Mucosa of rectum (tissue), 2 donors: ENCODE measurements around the gene PLCH1.

Source experiments
- H3K27ac ChIP-seq, 2 donors: one replicate each; pipeline ENCODE4 v1.7.0; 2013; ENCODE audit warnings: inconsistent platforms in 2 of 2, low read depth in 2 of 2, low read length in 2 of 2
- H3K27me3 ChIP-seq, 2 donors: one replicate each; pipeline ENCODE4 v1.7.0; 2013; ENCODE audit warnings: low read length in 2 of 2; ENCODE audit not compliant: control insufficient read depth in 2 of 2, insufficient read depth in 2 of 2
- H3K36me3 ChIP-seq, 2 donors: one replicate each; pipeline ENCODE4 v1.7.0; 2013; ENCODE audit warnings: low read length in 2 of 2; ENCODE audit not compliant: control insufficient read depth in 2 of 2, insufficient read depth in 2 of 2
- H3K4me1 ChIP-seq, 2 donors: one replicate each; pipeline ENCODE4 v1.7.0; 2013; ENCODE audit warnings: low read length in 2 of 2, mild to moderate bottlenecking in 1 of 2; ENCODE audit not compliant: control insufficient read depth in 2 of 2, insufficient read depth in 2 of 2
- H3K4me3 ChIP-seq, 2 donors: one replicate each; pipeline ENCODE4 v1.7.0; 2013; ENCODE audit warnings: low read length in 2 of 2
- H3K9ac ChIP-seq, 2 donors: one replicate each; pipeline ENCODE4 v1.7.0; 2013; ENCODE audit warnings: low read length in 2 of 2, low read depth in 1 of 2, mild to moderate bottlenecking in 1 of 2
- H3K9me3 ChIP-seq, 2 donors: one replicate each; pipeline ENCODE4 v1.7.0; 2013; ENCODE audit warnings: low read length in 2 of 2; ENCODE audit not compliant: control insufficient read depth in 2 of 2
- donor health status: healthy.
- donor health status: Normal muscosa, but diverticular disease.

The PLCH1 gene, protein sequence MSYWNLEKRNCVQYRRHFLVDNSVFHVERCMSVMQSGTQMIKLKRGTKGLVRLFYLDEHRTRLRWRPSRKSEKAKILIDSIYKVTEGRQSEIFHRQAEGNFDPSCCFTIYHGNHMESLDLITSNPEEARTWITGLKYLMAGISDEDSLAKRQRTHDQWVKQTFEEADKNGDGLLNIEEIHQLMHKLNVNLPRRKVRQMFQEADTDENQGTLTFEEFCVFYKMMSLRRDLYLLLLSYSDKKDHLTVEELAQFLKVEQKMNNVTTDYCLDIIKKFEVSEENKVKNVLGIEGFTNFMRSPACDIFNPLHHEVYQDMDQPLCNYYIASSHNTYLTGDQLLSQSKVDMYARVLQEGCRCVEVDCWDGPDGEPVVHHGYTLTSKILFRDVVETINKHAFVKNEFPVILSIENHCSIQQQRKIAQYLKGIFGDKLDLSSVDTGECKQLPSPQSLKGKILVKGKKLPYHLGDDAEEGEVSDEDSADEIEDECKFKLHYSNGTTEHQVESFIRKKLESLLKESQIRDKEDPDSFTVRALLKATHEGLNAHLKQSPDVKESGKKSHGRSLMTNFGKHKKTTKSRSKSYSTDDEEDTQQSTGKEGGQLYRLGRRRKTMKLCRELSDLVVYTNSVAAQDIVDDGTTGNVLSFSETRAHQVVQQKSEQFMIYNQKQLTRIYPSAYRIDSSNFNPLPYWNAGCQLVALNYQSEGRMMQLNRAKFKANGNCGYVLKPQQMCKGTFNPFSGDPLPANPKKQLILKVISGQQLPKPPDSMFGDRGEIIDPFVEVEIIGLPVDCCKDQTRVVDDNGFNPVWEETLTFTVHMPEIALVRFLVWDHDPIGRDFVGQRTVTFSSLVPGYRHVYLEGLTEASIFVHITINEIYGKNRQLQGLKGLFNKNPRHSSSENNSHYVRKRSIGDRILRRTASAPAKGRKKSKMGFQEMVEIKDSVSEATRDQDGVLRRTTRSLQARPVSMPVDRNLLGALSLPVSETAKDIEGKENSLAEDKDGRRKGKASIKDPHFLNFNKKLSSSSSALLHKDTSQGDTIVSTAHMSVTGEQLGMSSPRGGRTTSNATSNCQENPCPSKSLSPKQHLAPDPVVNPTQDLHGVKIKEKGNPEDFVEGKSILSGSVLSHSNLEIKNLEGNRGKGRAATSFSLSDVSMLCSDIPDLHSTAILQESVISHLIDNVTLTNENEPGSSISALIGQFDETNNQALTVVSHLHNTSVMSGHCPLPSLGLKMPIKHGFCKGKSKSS (N-terminal part only)

DNA sequence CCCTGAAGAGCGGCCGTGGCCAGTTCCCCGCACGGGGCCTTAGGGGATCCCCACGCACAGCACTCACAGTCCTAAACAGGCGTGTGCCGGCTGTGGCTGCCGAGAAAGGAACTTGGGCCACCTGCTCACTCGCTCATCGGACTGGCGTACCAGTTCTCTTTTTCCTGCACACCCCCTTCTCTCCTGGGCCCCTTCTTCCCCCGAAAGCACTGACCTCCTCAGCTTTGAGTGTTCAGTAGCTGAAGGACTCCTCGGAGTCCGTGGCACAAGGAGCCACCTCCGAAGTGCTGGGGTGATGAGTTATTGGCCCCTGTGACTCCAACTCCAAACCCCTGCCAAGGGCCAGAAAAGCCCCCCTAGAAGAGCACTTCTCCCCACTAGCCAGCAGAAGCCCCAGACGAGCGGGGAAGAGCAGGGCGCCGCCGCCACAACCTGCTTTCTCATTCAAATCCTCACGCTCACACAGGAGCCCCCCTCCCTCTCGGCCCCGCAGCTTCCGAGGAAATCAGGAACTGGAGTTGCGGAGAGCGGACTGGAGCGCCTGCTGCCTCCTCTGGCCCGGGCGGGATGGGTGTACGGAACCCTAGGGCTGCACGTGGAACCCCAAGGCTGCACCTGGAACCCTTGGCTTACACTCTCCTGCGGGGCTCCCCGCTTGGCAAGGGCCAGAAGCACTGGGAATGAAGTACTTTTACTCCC, at the start of gene PLCH1:
Gene PLCH1 (minus strand): TSS at position 446 of the 699 bp plus-strand sequence. CDS start 40,847 bp downstream, outside the sequence.
- Histone ChIP-seq H3K4me3 (peak within 1 kb of the TSS; percentile 91 to 95), H3K9me3 (no peaks in the 10 kb centered on the region), H3K27me3 (no peaks in the 10 kb centered on the region), H3K4me1 (peaks cover 3% of the 10 kb centered on the region in 2 donors), H3K27ac (peak within 1 kb of the TSS; percentile 8 to 68), H3K36me3 (no peaks in the 10 kb centered on the region), H3K9ac (peak within 1 kb of the TSS; percentile 77 to 79)

GRCh38 chr3:155792532-155792931, 47.7 kb upstream of the PLCH1 start:
- Histone ChIP-seq H3K27ac (no peak overlapping the region), H3K4me1 (no peaks in the 10 kb centered on the region)

GRCh38 chr3:155791190-155791589, 46.3 kb upstream of the PLCH1 start:
- Histone ChIP-seq H3K9ac (no peak overlapping the region), H3K4me1 (no peaks in the 10 kb centered on the region), H3K27me3 (no peaks in the 10 kb centered on the region), H3K27ac (no peak overlapping the region), H3K4me3 (no peak overlapping the region), H3K9me3 (no peaks in the 10 kb centered on the region), H3K36me3 (no peaks in the 10 kb centered on the region)

More at GRCh38 chr3:155792532-155792931, 47.7 kb upstream of the PLCH1 start:
- H3K9me3 ChIP-seq = no peaks in the 10 kb centered on the region
- no peaks in the 10 kb centered on the region for H3K27me3 ChIP-seq
- H3K36me3 ChIP-seq = no peaks in the 10 kb centered on the region
- no peak overlapping the region for H3K9ac ChIP-seq
- no peak overlapping the region for H3K4me3 ChIP-seq

DNA sequence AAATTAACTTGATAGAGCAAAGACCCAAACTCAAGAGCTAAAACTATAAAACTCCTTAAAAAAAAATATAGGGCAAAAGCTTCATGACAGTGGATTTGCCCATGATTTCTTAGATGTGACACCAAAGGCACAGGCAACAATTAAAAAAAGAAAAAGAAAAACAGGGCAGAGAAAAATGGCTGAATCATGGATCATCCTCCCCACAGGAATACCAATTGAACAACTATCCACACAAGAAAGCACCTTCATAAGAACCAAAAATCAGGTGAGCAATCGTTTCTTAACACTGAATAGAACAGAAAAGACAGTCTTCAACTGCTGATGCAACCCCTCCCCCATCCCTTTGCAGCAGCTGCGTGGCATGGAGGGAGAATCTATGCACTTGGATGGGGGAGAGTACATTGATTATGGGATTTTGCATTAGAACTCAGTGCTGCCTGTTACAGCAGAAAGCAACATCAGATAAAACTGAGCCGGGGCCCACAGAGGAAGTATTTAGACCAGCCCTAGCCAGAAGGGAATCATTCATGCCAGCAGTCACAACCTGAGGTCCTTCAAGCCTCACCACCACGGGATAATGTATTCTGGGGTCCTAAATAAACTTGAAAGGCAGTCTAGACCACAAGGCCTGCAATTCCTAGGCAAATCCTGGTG, 45.5 kb upstream of the PLCH1 start:
- H3K27ac ChIP-seq = no peak overlapping the region
- no peak overlapping the region for H3K9ac ChIP-seq
- no peaks in the 10 kb centered on the region for H3K9me3 ChIP-seq
- no peaks in the 10 kb centered on the region for H3K27me3 ChIP-seq
- no peaks in the 10 kb centered on the region for H3K36me3 ChIP-seq
- H3K4me3 ChIP-seq = no peak overlapping the region
- no peaks in the 10 kb centered on the region for H3K4me1 ChIP-seq

DNA sequence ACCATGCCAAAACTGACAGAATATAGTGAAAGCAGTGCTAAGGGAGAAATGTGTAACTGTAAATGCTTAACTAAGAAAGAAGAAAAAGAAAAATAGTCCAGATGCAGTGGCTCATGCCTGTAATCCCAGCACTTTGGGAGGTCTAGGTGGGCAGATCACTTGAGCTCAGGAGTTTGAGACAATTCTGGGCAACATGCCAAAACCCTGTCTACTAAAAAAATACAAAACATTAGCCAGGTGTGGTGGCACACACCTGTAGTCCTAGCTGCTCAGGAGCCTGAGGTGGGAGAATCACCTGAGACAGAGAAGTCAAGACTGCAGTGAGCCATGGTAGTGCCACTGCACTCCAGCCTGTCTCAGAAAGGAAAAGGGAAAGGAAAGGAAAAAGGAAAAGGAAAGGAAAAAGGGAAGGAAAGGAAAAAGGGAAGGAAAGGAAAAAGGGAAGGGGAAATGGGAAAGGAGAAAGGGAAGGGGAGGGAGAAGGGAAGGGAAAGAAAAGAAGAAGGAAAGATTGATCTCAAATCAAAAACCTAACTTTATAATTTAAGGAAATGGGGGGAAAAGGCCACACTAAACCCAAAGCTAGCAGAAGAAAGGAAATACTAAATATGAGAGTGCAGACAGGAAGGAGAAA, 40.9 kb upstream of the PLCH1 start:
- no peaks in the 10 kb centered on the region for H3K36me3 ChIP-seq
- no peak overlapping the region for H3K9ac ChIP-seq
- no peak overlapping the region for H3K27ac ChIP-seq
- no peaks in the 10 kb centered on the region for H3K4me1 ChIP-seq
- no peaks in the 10 kb centered on the region for H3K9me3 ChIP-seq
- H3K27me3 ChIP-seq = no peaks in the 10 kb centered on the region
- H3K4me3 ChIP-seq = no peak overlapping the region

DNA sequence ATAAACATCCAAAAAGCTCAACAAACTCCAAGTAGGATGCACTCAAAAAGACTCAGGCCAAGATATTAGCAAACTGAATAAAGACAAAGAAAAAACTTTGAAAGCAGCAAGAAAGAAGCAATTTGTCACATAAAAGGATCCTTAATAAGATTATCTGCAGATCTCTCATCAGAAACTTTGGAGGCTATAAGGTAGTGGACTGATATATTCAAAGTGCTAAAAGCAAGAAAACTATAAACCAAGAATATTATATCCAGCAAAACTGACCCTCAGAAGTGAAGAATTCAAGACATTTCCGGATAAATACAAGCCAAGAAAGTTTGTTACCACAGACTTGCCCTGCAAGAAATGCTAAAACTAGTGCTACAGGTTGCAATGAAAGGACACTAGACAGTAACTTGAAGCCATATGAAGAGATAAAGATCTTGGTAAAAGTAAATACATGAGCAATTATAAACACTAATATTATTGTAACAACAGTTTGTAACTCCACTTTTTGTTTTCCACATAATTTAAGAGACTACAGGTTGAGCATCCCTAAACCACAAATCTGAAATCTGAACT, 37.6 kb upstream of the PLCH1 start:
- H3K9me3 ChIP-seq = no peaks in the 10 kb centered on the region
- H3K27ac ChIP-seq = no peak overlapping the region
- H3K4me1 ChIP-seq = no peaks in the 10 kb centered on the region
- no peaks in the 10 kb centered on the region for H3K36me3 ChIP-seq
- no peak overlapping the region for H3K4me3 ChIP-seq
- no peak overlapping the region for H3K9ac ChIP-seq
- no peaks in the 10 kb centered on the region for H3K27me3 ChIP-seq

DNA sequence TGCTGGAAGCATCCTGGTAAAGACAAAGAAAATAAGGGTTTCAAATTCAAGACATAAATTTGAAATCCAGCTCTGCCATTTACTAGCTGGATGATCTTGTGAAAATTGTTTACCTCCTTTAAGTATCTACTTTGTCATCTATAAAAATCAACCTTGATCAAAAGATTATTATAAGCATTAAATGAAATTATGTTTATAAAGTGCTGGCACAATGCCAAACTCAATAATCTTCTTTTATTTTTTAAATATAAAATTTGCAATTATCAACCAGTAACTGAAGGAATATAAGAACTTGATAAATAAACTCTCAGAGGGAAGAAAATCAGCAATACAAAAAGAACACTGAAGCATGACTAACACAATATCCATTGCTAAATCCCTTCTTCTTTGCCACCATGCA, 35.4 kb upstream of the PLCH1 start:
- H3K27ac ChIP-seq = no peak overlapping the region
- H3K9me3 ChIP-seq = no peaks in the 10 kb centered on the region
- H3K4me3 ChIP-seq = no peak overlapping the region
- H3K9ac ChIP-seq = no peak overlapping the region
- no peaks in the 10 kb centered on the region for H3K27me3 ChIP-seq
- H3K4me1 ChIP-seq = no peaks in the 10 kb centered on the region
- H3K36me3 ChIP-seq = no peaks in the 10 kb centered on the region

DNA sequence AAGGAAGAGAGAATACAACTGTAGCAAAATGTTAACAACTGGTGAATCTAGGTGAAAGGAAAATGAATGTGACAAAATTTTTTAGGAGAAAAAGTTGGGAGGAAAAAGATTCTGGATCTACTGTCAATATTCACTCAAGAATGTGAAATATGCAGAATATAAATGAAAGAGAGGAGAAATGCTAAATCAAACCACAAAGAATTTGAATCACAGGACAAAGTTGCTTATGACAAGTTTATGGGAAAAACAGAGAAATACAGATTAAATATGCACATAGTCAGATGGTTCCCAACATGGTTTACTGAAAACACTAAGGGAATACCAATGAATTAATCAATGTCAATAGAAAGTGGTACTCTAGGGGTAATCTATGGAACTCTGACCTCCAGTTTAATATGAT, 33.6 kb upstream of the PLCH1 start:
- H3K36me3 ChIP-seq = no peaks in the 10 kb centered on the region

More for the DNA sequence above, 33.6 kb upstream of the PLCH1 start:
- Histone ChIP-seq H3K9ac (no peak overlapping the region), H3K4me3 (no peak overlapping the region), H3K9me3 (no peaks in the 10 kb centered on the region), H3K27me3 (no peaks in the 10 kb centered on the region), H3K27ac (no peak overlapping the region), H3K4me1 (no peaks in the 10 kb centered on the region)
